HG03097 (cell line): ENCODE results near the gene ATF7.
"Not testable (repeated sequence)": the region's sequence is repeated elsewhere in the genome, so short reads cannot be mapped to it uniquely, and the experiment has no call there.

ENCODE experiments used
- ATAC-seq: cut with Tn5 transposase; IDR thresholded peaks from one replicate; pipeline ENCODE4 v1.9.1; 2021; ENCODE audit not compliant: unreplicated experiment, low FRiP score

Gene ATF7

GRCh38 chr12:53572134-53572758, 53.9 kb downstream of the ATF7 start:
- ATAC-seq = no peak

GRCh38 chr12:53571295-53571694, 54.9 kb downstream of the ATF7 start:
- ATAC-seq = no peak

GRCh38 chr12:53568809-53569557, 57.2 kb downstream of the ATF7 start:
- no peak for ATAC-seq

- no peak for ATAC-seq
Measured at GRCh38 chr12:53567961-53568808, 58.0 kb downstream of the ATF7 start.

DNA sequence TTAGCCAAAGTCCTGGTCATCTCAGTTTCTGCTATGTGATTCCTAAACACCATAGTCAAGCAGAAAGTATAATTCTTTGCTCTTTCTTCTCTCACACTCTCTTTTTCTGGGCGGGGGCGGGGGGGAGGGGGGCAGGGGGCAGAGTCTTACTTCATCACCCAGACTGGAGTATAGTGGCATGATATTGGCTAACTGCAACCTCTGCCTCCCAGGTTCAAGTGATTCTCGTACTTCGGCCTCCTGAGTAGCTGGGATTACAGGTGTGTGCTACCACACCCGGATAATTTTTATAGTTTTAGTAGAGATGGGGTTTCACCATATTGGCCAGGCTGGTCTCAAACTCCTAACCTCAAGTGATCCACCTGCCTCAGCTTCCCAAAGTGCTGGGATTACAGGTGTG, 60.8 kb downstream of the ATF7 start:
- ATAC-seq = not testable (repeated sequence)

- ATAC-seq = no peak
Measured at GRCh38 chr12:53564941-53565340, 61.2 kb downstream of the ATF7 start.

DNA sequence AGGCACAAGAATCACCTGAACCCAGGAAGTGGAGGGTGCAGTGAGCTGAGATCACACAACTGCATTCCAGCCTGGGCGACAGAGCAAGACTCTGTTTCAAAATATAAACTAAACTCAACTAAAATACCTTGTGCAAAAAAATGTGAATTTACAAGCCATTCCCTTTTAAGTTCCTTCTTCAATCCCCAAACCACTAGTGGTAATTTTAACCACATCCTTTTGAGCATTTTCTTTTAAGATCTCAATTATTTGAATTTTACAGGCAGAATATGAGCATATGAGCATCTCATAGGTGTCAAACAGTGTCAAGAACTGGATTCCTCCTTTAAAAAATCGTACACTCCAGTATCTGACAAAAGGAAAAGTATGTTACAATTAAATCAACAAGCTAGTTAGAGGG, 61.9 kb downstream of the ATF7 start:
- ATAC-seq = no peak

DNA sequence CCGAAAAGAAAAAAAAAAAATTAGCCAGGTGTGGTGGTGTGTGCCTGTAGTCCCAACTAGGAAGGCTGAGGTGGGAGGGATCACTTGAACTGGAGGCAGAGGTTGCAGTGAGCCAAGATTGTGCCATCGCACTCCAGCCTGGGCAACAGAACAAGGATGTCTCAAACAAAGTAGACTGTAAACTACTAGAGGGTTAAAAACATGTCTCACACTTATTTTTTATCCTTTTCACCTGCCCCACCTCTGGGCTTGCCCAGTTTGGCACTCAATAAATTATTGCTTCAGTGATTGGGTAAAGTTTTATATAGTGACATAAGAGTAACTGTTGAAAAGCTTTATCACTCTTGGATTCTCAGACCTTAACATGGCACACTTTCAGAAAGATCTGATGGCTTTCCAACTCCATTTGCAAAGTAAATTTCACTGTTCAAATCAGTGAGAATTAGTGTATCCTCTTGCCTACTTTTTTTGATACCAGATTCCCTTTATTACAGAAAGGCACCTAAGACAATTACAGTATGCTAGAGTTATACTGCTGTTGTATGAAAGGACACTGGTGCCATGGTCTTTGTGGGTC, 62.6 kb downstream of the ATF7 start:
- no peak for ATAC-seq

GRCh38 chr12:53561590-53561953, 64.6 kb downstream of the ATF7 start:
- no peak for ATAC-seq

GRCh38 chr12:53560912-53561589, 65.1 kb downstream of the ATF7 start:
- ATAC-seq = no peak

GRCh38 chr12:53560351-53560750, 65.8 kb downstream of the ATF7 start:
- ATAC-seq = no peak

- no peak for ATAC-seq
Measured at GRCh38 chr12:53558631-53559030, 67.6 kb downstream of the ATF7 start.

- no peak for ATAC-seq
Measured at GRCh38 chr12:53552361-53553327, 73.5 kb downstream of the ATF7 start.

- no peak for ATAC-seq
Measured at GRCh38 chr12:53551889-53552291, 74.3 kb downstream of the ATF7 start.

- ATAC-seq = no peak
Measured at GRCh38 chr12:53550595-53550994, 75.6 kb downstream of the ATF7 start.

DNA sequence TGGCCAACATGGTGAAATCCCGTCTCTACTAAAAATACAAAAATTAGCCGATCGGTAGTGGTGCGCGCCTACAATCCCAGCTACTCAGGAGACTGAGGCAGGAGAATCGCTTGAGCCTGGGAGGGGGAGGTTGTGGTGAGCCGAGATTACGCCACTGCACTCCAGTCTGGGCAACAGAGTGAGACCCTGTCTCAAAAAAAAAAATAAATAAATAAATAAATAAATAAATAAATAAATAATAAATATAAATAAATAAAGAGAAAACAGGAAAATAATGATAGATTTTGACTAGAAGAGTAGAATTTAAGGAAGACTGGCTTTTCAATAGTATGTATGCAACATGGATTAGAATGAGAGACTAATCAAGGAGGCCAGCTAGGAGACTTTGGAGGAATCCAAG, 76.1 kb downstream of the ATF7 start:
- ATAC-seq = not testable (repeated sequence)

DNA sequence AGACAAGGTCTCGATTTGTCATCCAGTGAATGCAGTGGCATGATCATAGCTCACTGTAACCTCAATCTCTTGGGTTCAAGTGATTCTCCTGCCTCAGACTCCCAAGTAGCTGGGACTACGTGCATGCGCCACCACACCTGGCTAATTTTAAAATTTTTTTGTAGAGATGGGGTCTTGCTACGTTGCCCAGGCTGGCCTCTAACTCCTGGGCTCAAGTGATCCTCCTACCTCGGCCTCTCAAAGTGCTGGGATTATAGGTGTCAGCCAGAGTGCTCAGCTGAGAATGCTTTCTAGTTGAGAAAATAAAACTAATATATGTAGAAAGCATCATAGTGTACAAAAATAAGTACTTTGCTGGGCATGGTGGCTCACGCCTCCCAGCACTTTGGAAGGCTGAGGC, 77.8 kb downstream of the ATF7 start:
- ATAC-seq = not testable (repeated sequence)

GRCh38 chr12:53543539-53543938, 82.6 kb downstream of the ATF7 start:
- no peak for ATAC-seq

- no peak for ATAC-seq
Measured at GRCh38 chr12:53539526-53539925, 86.7 kb downstream of the ATF7 start.
